ENCODE measurements around the gene AKAP8L. TPM values are rescaled to one million over a fixed set of nuclear protein-coding genes. Genes with fewer than 3 reads are reported as not detected.
"Not testable (repeated sequence)": the region's sequence is repeated elsewhere in the genome, so short reads cannot be mapped to it uniquely, and the experiment has no call there.

AKAP8L gene
- polyA plus RNA-seq, 2 donors, result 37.9 to 75.5 TPM

GRCh38 chr19:15421721-15422260 is 3.0 kb upstream of the AKAP8L start:
- Histone ChIP-seq H3K9me3 (ENCODE audit: control insufficient read depth in 2 of 2, insufficient read depth in 1 of 2, low read depth in 1 of 2, low read length in 1 of 2) (peaks cover 0 to 6% of the 10 kb centered on the region in 2 donors), H3K36me3 (ENCODE audit: control insufficient read depth in 2 of 2, insufficient read depth in 2 of 2, low read length in 1 of 2) (peaks cover 17 to 38% of the 10 kb centered on the region in 2 donors), H3K27me3 (ENCODE audit: control insufficient read depth in 1 of 2, insufficient read depth in 2 of 2, low read length in 2 of 2) (no peaks in the 10 kb centered on the region), H3K4me3 (ENCODE audit: low read depth in 1 of 2, low read length in 2 of 2) (no peak overlapping the region), H3K27ac (ENCODE audit: low read depth in 2 of 2, low read length in 1 of 2) (peak overlapping the region; percentile 23 to 38), H3K4me1 (ENCODE audit: control insufficient read depth in 2 of 2, insufficient read depth in 2 of 2, low read length in 1 of 2) (peaks cover 6 to 7% of the 10 kb centered on the region in 2 donors)
- 66 to 71% methylated on average over 15 of the region's 15 CpGs for WGBS, 2 donors

- H3K36me3 ChIP-seq (ENCODE audit: control insufficient read depth in 2 of 2, insufficient read depth in 2 of 2, low read length in 1 of 2), result peaks cover 17 to 34% of the 10 kb centered on the region in 2 donors
- peaks cover 6 to 7% of the 10 kb centered on the region in 2 donors for H3K4me1 ChIP-seq (ENCODE audit: control insufficient read depth in 2 of 2, insufficient read depth in 2 of 2, low read length in 1 of 2)
- H3K27ac ChIP-seq (ENCODE audit: low read depth in 2 of 2, low read length in 1 of 2), result peak overlapping the region; percentile 23 to 38
- H3K9me3 ChIP-seq (ENCODE audit: control insufficient read depth in 2 of 2, insufficient read depth in 1 of 2, low read depth in 1 of 2, low read length in 1 of 2), result peaks cover 0 to 6% of the 10 kb centered on the region in 2 donors
- no peaks in the 10 kb centered on the region for H3K27me3 ChIP-seq (ENCODE audit: control insufficient read depth in 1 of 2, insufficient read depth in 2 of 2, low read length in 2 of 2)
- WGBS, 2 donors, result 74 to 82% methylated on average over 12 of the region's 12 CpGs
- no peak overlapping the region for H3K4me3 ChIP-seq (ENCODE audit: low read depth in 1 of 2, low read length in 2 of 2)
Observed at GRCh38 chr19:15421136-15421695, 2.4 kb upstream of the AKAP8L start.

- Histone ChIP-seq H3K4me1 (ENCODE audit: control insufficient read depth in 2 of 2, insufficient read depth in 2 of 2, low read length in 1 of 2) (peaks cover 6 to 7% of the 10 kb centered on the region in 2 donors), H3K36me3 (ENCODE audit: control insufficient read depth in 2 of 2, insufficient read depth in 2 of 2, low read length in 1 of 2) (peaks cover 12 to 19% of the 10 kb centered on the region in 2 donors), H3K27me3 (ENCODE audit: control insufficient read depth in 1 of 2, insufficient read depth in 2 of 2, low read length in 2 of 2) (no peaks in the 10 kb centered on the region), H3K4me3 (ENCODE audit: low read depth in 1 of 2, low read length in 2 of 2) (peak overlapping the region; percentile 43 to 48), H3K27ac (ENCODE audit: low read depth in 2 of 2, low read length in 1 of 2) (peak overlapping the region in 1 of 2 donors; percentile 53), H3K9me3 (ENCODE audit: control insufficient read depth in 2 of 2, insufficient read depth in 1 of 2, low read depth in 1 of 2, low read length in 1 of 2) (peaks cover 0 to 6% of the 10 kb centered on the region in 2 donors)
- 23 to 26% methylated on average over 16 of the region's 16 CpGs for WGBS, 2 donors
Observed at GRCh38 chr19:15419413-15420025, 731 bp upstream of the AKAP8L start.

- H3K4me3 ChIP-seq (ENCODE audit: low read depth in 1 of 2, low read length in 2 of 2), result peak overlapping the region; percentile 91 to 99
- peaks cover 6 to 7% of the 10 kb centered on the region in 2 donors for H3K4me1 ChIP-seq (ENCODE audit: control insufficient read depth in 2 of 2, insufficient read depth in 2 of 2, low read length in 1 of 2)
- H3K27me3 ChIP-seq (ENCODE audit: control insufficient read depth in 1 of 2, insufficient read depth in 2 of 2, low read length in 2 of 2), result no peaks in the 10 kb centered on the region
- peaks cover 0 to 3% of the 10 kb centered on the region in 2 donors for H3K9me3 ChIP-seq (ENCODE audit: control insufficient read depth in 2 of 2, insufficient read depth in 1 of 2, low read depth in 1 of 2, low read length in 1 of 2)
- WGBS, 2 donors, result 0 to 1% methylated on average over 16 of the region's 16 CpGs
- H3K36me3 ChIP-seq (ENCODE audit: control insufficient read depth in 2 of 2, insufficient read depth in 2 of 2, low read length in 1 of 2), result peaks cover 6 to 8% of the 10 kb centered on the region in 2 donors
- peak overlapping the region; percentile 84 to 86 for H3K27ac ChIP-seq (ENCODE audit: low read depth in 2 of 2, low read length in 1 of 2)
Observed at GRCh38 chr19:15418231-15418578, 583 bp downstream of the AKAP8L start.

- peak overlapping the region; percentile 91 to 99 for H3K4me3 ChIP-seq (ENCODE audit: low read depth in 1 of 2, low read length in 2 of 2)
- WGBS, 2 donors, result 2 to 6% methylated on average over 9 of the region's 9 CpGs
- H3K9me3 ChIP-seq (ENCODE audit: control insufficient read depth in 2 of 2, insufficient read depth in 1 of 2, low read depth in 1 of 2, low read length in 1 of 2), result no peaks in the 10 kb centered on the region
- H3K36me3 ChIP-seq (ENCODE audit: control insufficient read depth in 2 of 2, insufficient read depth in 2 of 2, low read length in 1 of 2), result peaks cover 1 to 4% of the 10 kb centered on the region in 2 donors
- peak overlapping the region; percentile 84 to 86 for H3K27ac ChIP-seq (ENCODE audit: low read depth in 2 of 2, low read length in 1 of 2)
- peaks cover 7 to 9% of the 10 kb centered on the region in 2 donors for H3K4me1 ChIP-seq (ENCODE audit: control insufficient read depth in 2 of 2, insufficient read depth in 2 of 2, low read length in 1 of 2)
- H3K27me3 ChIP-seq (ENCODE audit: control insufficient read depth in 1 of 2, insufficient read depth in 2 of 2, low read length in 2 of 2), result no peaks in the 10 kb centered on the region
Observed at GRCh38 chr19:15417699-15418098, 1.1 kb downstream of the AKAP8L start.

GRCh38 chr19:15412832-15413231 is 6.0 kb downstream of the AKAP8L start:
- H3K4me3 ChIP-seq (ENCODE audit: low read depth in 1 of 2, low read length in 2 of 2), result no peak overlapping the region
- H3K4me1 ChIP-seq (ENCODE audit: control insufficient read depth in 2 of 2, insufficient read depth in 2 of 2, low read length in 1 of 2), result peaks cover 7 to 10% of the 10 kb centered on the region in 2 donors
- no peaks in the 10 kb centered on the region for H3K36me3 ChIP-seq (ENCODE audit: control insufficient read depth in 2 of 2, insufficient read depth in 2 of 2, low read length in 1 of 2)
- WGBS, 2 donors, result 57 to 71% methylated on average over 4 of the region's 4 CpGs
- H3K27ac ChIP-seq (ENCODE audit: low read depth in 2 of 2, low read length in 1 of 2), result no peak overlapping the region
- no peaks in the 10 kb centered on the region for H3K27me3 ChIP-seq (ENCODE audit: control insufficient read depth in 1 of 2, insufficient read depth in 2 of 2, low read length in 2 of 2)
- no peaks in the 10 kb centered on the region for H3K9me3 ChIP-seq (ENCODE audit: control insufficient read depth in 2 of 2, insufficient read depth in 1 of 2, low read depth in 1 of 2, low read length in 1 of 2)

- H3K4me3 ChIP-seq (ENCODE audit: low read depth in 1 of 2, low read length in 2 of 2); H3K27ac ChIP-seq (ENCODE audit: low read depth in 2 of 2, low read length in 1 of 2); H3K9me3 ChIP-seq (ENCODE audit: control insufficient read depth in 2 of 2, insufficient read depth in 1 of 2, low read depth in 1 of 2, low read length in 1 of 2); H3K36me3 ChIP-seq (ENCODE audit: control insufficient read depth in 2 of 2, insufficient read depth in 2 of 2, low read length in 1 of 2); H3K27me3 ChIP-seq (ENCODE audit: control insufficient read depth in 1 of 2, insufficient read depth in 2 of 2, low read length in 2 of 2); H3K4me1 ChIP-seq (ENCODE audit: control insufficient read depth in 2 of 2, insufficient read depth in 2 of 2, low read length in 1 of 2): not testable (repeated sequence)
- WGBS, 2 donors, result 86 to 92% methylated on average over 2 of the region's 2 CpGs
Observed at GRCh38 chr19:15411351-15411750, 7.4 kb downstream of the AKAP8L start.

- WGBS, 2 donors, result 46 to 57% methylated on average over 3 of the region's 3 CpGs
- H3K27ac ChIP-seq (ENCODE audit: low read depth in 2 of 2, low read length in 1 of 2), result peak overlapping the region; percentile 53 to 65
- H3K4me1 ChIP-seq (ENCODE audit: control insufficient read depth in 2 of 2, insufficient read depth in 2 of 2, low read length in 1 of 2), result peaks cover 0 to 7% of the 10 kb centered on the region in 2 donors
- peaks cover 13 to 41% of the 10 kb centered on the region in 2 donors for H3K36me3 ChIP-seq (ENCODE audit: control insufficient read depth in 2 of 2, insufficient read depth in 2 of 2, low read length in 1 of 2)
- H3K4me3 ChIP-seq (ENCODE audit: low read depth in 1 of 2, low read length in 2 of 2), result no peak overlapping the region
- H3K27me3 ChIP-seq (ENCODE audit: control insufficient read depth in 1 of 2, insufficient read depth in 2 of 2, low read length in 2 of 2), result no peaks in the 10 kb centered on the region
- H3K9me3 ChIP-seq (ENCODE audit: control insufficient read depth in 2 of 2, insufficient read depth in 1 of 2, low read depth in 1 of 2, low read length in 1 of 2), result no peaks in the 10 kb centered on the region
Observed at GRCh38 chr19:15404780-15405211, 14.0 kb downstream of the AKAP8L start.

GRCh38 chr19:15404097-15404779 is 14.6 kb downstream of the AKAP8L start:
- 74 to 82% methylated on average over 7 of the region's 7 CpGs for WGBS, 2 donors
- peaks cover 18 to 47% of the 10 kb centered on the region in 2 donors for H3K36me3 ChIP-seq (ENCODE audit: control insufficient read depth in 2 of 2, insufficient read depth in 2 of 2, low read length in 1 of 2)
- H3K9me3 ChIP-seq (ENCODE audit: control insufficient read depth in 2 of 2, insufficient read depth in 1 of 2, low read depth in 1 of 2, low read length in 1 of 2), result no peaks in the 10 kb centered on the region
- H3K27me3 ChIP-seq (ENCODE audit: control insufficient read depth in 1 of 2, insufficient read depth in 2 of 2, low read length in 2 of 2), result no peaks in the 10 kb centered on the region
- H3K4me3 ChIP-seq (ENCODE audit: low read depth in 1 of 2, low read length in 2 of 2), result no peak overlapping the region
- peak overlapping the region; percentile 53 to 65 for H3K27ac ChIP-seq (ENCODE audit: low read depth in 2 of 2, low read length in 1 of 2)
- H3K4me1 ChIP-seq (ENCODE audit: control insufficient read depth in 2 of 2, insufficient read depth in 2 of 2, low read length in 1 of 2), result peaks cover 0 to 7% of the 10 kb centered on the region in 2 donors
